Subcutaneous adipose tissue (tissue), 4 donors: ENCODE measurements around the gene OR5A1. TPM values are rescaled to one million over a fixed set of nuclear protein-coding genes. Genes with fewer than 3 reads are reported as not detected.

Experiments
- total RNA-seq, 4 donors: library from RNA; depleted of rRNA; stranded (reverse); fragments of >200 nt; gene quantifications; one replicate each; pipeline ENCODE4 v1.1.0, GENCODE V29; 2016
- TF ChIP-seq, protein P1 (sequence below): fragments of 450-650 bp; IDR thresholded peaks from one replicate; pipeline ENCODE4 v1.5.1; 2016; ENCODE audit warnings: low read depth, mild to moderate bottlenecking, control low read depth, antibody characterized with exemption, moderate library complexity

The OR5A1 gene
- not detected for total RNA-seq

DNA sequence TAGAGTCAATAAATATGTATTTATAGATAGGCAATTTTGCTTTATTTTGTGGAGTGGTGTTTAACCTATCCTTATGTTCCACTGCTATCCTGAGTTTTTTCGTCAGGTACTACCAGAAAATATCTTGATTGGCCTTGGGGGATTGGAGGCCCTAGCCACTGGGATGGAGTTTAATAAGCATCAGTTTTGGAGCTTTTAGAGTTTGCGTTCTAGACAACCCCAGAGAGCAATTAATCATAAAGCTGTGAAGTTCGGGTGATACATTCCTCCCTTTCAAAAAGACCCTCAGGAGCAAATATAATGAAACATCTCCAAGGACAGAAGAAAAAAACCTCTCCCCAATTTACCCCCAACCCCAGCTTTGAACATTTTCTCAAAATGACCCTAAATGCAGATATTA, at the start of gene OR5A1:
OR5A1 (plus strand) TSS at position 301 of the 400 bp plus-strand sequence. CDS start 6,700 bp downstream, outside the sequence.
- TF ChIP-seq, protein P1, sequence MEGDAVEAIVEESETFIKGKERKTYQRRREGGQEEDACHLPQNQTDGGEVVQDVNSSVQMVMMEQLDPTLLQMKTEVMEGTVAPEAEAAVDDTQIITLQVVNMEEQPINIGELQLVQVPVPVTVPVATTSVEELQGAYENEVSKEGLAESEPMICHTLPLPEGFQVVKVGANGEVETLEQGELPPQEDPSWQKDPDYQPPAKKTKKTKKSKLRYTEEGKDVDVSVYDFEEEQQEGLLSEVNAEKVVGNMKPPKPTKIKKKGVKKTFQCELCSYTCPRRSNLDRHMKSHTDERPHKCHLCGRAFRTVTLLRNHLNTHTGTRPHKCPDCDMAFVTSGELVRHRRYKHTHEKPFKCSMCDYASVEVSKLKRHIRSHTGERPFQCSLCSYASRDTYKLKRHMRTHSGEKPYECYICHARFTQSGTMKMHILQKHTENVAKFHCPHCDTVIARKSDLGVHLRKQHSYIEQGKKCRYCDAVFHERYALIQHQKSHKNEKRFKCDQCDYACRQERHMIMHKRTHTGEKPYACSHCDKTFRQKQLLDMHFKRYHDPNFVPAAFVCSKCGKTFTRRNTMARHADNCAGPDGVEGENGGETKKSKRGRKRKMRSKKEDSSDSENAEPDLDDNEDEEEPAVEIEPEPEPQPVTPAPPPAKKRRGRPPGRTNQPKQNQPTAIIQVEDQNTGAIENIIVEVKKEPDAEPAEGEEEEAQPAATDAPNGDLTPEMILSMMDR, result no peak

DNA sequence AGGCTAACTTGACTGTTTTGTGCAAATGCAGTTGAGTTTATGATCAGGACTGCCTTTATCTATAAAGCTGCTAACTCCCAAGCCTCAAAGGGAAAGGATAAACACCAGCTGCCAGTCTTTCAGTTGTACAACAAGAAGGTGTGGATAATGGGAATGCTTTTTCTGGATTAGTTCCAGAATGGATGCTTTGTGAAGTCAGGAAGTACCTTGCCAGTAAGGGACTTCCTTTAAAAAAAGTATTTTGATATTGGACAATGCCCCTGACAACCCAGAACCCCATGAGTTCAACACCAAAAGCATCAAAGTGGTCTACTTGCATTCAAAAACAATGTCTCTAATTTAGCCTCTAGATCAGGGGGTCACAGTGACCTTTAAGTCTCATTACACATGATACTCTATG, 42.1 kb upstream of the OR5A1 start:
- TF ChIP-seq, protein P1, result no peak

DNA sequence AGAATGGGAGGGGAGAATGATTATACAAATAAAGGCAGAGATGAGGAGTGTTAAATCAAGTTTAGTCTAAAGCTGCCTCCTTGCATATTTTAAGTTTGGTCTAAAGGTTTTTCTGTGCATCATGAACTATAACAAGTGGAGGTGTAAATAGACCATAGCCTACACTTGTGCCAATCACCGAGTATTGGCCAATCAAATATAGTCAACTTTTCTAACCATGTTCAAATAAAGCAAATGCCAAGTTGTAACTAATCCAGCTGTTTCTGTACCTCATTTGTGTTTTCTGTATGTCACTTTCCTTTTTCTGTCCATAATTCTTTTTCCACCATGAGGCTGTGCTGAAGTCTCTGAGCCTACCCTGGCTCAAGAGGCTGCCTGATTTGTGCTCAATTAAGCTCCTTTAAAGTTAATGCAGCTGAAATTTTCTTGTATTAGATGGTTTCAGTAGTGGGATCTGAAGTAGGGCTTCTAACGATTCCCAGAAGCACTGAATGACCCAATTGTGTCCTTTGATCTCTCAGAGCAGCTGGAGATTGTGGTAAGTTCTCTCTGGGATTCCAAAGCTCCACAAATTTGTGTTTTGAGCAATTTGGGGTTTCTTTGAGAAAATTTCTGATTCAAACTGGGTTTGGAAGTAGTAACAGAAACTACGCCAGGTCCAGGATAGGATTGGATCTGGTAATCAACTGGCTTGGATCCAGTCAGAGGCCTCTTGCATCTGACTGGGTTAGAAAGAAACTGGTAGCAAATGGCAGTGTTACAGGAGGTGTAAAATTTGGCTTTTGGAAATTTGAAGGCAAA, 35.6 kb upstream of the OR5A1 start:
- TF ChIP-seq, protein P1, result no peak

DNA sequence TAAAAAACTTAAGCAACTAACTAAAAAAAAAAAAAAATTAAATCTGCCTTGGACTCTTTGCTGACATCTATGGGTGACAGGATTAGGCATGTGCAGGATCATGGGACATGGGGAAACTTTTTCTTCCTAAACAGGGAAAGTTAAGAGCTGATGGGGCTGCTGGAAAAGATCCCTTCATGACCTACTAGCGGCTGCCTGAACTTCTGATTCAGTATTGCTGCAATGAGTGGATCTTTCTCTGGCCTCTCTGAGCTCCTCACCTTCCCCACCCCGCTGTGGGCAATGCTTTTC, 35.1 kb upstream of the OR5A1 start:
- TF ChIP-seq, protein P1, result no peak

DNA sequence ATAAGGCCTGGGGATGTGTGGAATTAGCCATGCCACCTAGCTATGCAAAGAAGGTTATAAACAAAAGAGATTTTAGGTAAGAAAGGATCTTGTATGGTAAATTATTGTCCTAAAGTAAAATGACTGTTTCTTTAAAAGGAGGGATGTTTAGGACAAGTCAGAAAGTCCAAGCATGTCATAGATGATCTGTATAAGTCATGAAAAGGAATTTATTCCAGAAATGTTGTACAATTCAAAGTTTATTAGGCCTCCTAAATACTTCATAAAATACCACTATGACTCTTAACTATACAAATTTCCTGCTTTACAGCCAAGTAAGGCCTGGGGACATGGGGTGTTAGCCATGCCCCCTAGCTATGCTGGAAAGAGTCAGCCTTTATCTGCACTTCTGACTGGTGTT, 32.7 kb upstream of the OR5A1 start:
- TF ChIP-seq, protein P1, result no peak

DNA sequence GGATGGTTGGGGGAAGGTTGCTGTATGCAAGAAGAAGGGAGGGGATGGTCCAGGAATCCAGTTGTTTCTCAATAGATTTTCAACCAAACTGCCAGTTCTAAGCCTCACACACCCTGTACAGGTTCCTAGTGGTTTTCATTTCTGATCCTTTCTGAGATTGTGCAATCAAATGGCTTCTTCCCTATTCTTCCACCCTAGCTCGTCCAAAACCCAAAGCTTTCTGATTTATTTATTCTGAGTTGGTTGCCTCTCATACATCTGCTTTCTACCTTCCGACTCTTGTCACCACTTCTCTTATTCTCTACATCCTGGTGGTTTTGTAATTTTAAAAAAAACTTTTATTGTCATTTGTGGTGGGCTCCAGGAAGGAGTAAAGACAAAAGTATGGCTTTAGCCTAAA, 22.6 kb upstream of the OR5A1 start:
- TF ChIP-seq, protein P1, result no peak

DNA sequence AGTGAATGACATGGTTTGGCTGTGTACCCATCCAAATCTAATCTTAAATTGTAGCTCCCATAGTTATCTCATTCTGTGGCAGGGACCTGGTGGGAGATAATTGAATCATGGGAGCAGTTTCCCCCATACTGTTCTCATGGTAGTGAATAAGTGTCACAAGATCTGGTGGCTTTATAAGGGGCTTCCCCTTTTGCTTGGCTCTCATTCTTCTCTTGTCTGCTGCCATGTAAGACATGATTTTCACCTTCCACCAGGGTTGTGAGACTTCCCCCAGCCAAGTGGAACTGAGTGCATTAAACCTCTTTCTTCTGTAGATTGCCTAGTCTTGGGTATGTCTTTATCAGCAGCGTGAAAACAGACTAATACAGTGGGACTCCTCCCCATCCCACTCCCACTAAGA, 21.2 kb upstream of the OR5A1 start:
- TF ChIP-seq, protein P1, result no peak
